T47D (cell line): ENCODE measurements around the gene TRAK1.
A peak's percentile ranks its signal among the peaks of the same experiment; 100 is the strongest.

Experiments
- DNase-seq, 2 experiments: peaks; one replicate each; pipeline versions ENCODE4 v3.0.0 to v3.0.0-alpha.2; 2011 to 2012; ENCODE audit warnings: low read depth in 1 of 2, low spot score in 1 of 2
- JUND ChIP-seq: IDR thresholded peaks from 2 replicates; pipeline ENCODE4 v1.6.1; 2012; ENCODE audit warnings: low read depth
- in situ Hi-C: cut with HindIII; loops from 2 replicates; pipeline ENCODE4 v1.10.0; 2016; ENCODE audit warnings: low sequenced_read_pairs, low pct_unique_long_range_greater_than_20kb

The TRAK1 gene

GRCh38 chr3:42267878-42268277 is 176.7 kb downstream of the TRAK1 start:
- in situ Hi-C loops, result no loop called here
- no peak for DNase-seq
- TF ChIP-seq JUND, result no peak

GRCh38 chr3:42269647-42270046 is 178.5 kb downstream of the TRAK1 start:
- TF ChIP-seq JUND, result no peak
- in situ Hi-C loops, result no loop called here

GRCh38 chr3:42270561-42270960 is 179.4 kb downstream of the TRAK1 start:
- no peak for DNase-seq
- TF ChIP-seq JUND, result no peak
- in situ Hi-C loops, result no loop called here

More at GRCh38 chr3:42269647-42270046, 178.5 kb downstream of the TRAK1 start:
- no peak for DNase-seq

- no peak for TF ChIP-seq JUND
- in situ Hi-C loops, result no loop called here
- no peak for DNase-seq
These were observed 180.6 kb downstream of the TRAK1 start for GRCh38 chr3:42271786-42272185.

- DNase-seq, result no peak
- TF ChIP-seq JUND, result no peak
- in situ Hi-C loops, result no loop called here
These were observed 182.2 kb downstream of the TRAK1 start for GRCh38 chr3:42273361-42273760.

- TF ChIP-seq JUND, result no peak
- in situ Hi-C loops, result no loop called here
- DNase-seq, result no peak
These were observed 183.1 kb downstream of the TRAK1 start for GRCh38 chr3:42274266-42274665.

- DNase-seq, result peak in 1 of 2 experiments; percentile 9
- no peak for TF ChIP-seq JUND
- in situ Hi-C loops, result no loop called here
These were observed 184.1 kb downstream of the TRAK1 start for GRCh38 chr3:42275217-42275616.
